Raji (cell line): ENCODE data around the gene ROBO2.

Experiments
- POLR2A ChIP-seq: IDR thresholded peaks from 2 replicates; pipeline ENCODE4 v1.6.1; 2011; ENCODE audit warnings: low read depth, low read length, control low read depth; ENCODE audit not compliant: insufficient read depth

Gene ROBO2

GRCh38 chr3:77526573-77527113 lies 486.7 kb downstream of the ROBO2 start:
- TF ChIP-seq POLR2A = no peak

GRCh38 chr3:77529522-77529921 lies 489.6 kb downstream of the ROBO2 start:
- no peak for TF ChIP-seq POLR2A

DNA sequence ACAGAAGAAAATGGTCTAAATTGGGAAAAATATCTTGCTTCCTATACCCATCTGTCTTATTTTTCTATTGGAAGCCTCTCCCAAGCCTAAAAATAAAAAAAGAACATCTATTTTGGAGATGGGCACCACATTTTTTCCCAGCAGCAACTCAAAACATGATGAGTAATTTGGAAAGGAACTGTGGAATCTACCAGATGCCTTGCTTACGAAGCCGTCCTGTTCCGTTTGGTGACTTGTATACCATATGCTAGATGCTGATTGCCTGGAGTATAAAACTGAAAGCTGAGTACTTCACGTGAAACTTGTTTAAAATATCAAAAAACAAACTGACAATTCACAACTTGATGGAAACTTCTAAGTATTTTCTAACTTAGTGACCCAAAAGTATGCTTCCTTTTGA lies 491.0 kb downstream of the ROBO2 start:
- TF ChIP-seq POLR2A = no peak

GRCh38 chr3:77535116-77535515 lies 495.2 kb downstream of the ROBO2 start:
- TF ChIP-seq POLR2A = no peak

- TF ChIP-seq POLR2A = no peak
These were observed 496.3 kb downstream of the ROBO2 start for GRCh38 chr3:77536038-77536775.

GRCh38 chr3:77539014-77539413 lies 499.1 kb downstream of the ROBO2 start:
- TF ChIP-seq POLR2A = no peak

GRCh38 chr3:77539677-77540076 lies 499.8 kb downstream of the ROBO2 start:
- TF ChIP-seq POLR2A = no peak

GRCh38 chr3:77541203-77541922 lies 501.5 kb downstream of the ROBO2 start:
- no peak for TF ChIP-seq POLR2A

GRCh38 chr3:77546246-77546645 lies 506.3 kb downstream of the ROBO2 start:
- TF ChIP-seq POLR2A = no peak

- no peak for TF ChIP-seq POLR2A
These were observed 509.1 kb downstream of the ROBO2 start for GRCh38 chr3:77549034-77549433.

GRCh38 chr3:77553240-77553639 lies 513.3 kb downstream of the ROBO2 start:
- no peak for TF ChIP-seq POLR2A

DNA sequence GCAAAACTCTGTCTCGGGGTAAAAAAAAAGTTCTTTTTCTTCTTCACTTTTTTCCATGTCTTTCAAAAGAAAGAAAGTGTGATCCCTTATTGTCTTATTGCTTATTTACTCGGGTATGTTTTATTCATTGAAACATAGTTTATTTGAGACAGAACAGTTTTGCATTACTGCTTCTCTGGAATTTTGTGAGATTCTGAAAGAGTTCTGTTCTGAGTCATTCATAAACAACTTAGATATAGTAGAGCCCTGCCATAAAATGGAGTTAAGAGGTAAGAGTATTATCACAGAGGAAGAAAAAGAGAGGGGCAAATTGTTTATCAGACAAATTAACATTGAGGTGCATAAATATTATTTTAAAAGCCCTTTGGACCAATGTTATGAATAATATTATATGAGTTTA lies 522.2 kb downstream of the ROBO2 start:
- no peak for TF ChIP-seq POLR2A

DNA sequence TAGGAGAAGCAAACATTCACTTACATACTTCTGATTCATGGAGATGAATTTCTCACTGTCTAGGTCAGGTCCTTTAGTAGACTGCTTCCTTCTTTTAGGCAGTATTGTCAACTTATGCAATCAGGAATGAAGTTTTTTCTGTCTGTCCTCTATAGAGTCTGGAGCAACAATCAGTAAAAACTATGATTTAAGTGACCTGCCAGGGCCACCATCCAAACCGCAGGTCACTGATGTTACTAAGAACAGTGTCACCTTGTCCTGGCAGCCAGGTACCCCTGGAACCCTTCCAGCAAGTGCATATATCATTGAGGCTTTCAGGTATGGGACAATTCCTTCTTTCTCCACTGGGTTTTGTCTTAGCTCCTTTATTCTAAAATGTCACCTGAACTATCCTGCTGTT lies 523.1 kb downstream of the ROBO2 start:
- no peak for TF ChIP-seq POLR2A

DNA sequence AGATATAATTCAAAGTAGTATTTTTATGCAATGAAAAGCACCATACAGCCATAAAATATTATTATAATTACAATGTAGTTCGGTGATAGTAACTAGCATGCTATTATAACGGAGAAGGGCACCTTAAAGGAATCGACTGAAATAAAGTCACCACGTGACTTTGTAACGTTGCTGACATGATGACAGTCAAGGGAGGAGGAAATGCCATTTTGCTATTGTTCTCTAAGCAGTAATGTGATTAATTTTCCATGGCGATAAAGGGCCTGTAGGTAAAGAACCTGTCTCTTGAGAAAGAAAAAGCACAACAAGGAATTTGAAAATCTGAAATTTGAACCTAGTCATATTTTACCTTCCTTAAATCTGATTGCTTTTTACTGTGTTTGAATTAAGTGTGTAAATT lies 526.2 kb downstream of the ROBO2 start:
- TF ChIP-seq POLR2A = no peak

DNA sequence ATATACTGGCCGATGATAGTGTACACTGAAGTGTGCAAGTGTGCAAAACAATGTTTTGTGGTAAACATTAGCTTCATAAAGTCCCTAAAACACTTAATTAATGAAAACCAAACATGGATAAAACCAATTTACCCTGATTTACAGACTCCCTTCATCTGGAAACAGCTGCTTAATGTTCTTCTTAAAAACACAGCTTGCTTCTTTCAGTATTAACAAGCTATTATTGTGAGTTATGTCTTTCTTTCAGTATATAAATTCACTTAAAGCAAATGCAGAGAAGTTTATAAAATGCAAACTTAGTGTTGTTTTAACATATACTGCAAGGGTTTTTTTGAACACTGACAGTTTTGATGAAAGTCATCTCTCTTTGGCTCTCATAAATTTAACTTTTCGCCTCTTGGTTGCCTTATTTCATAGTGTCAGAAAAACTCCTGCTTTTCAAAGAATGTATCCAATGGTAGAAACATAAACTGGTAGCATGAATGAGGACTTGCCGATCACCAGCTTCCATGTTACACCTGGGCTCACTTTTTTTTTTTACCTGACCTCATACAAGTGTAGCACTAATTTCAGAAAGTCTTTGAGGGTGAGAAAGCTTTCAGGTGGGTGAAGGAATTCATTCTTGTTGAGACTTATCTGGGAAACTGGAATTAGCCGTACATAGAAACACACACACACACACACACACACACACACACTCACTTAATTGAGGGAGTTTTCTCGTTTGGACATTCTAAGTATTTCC lies 532.2 kb downstream of the ROBO2 start:
- no peak for TF ChIP-seq POLR2A

DNA sequence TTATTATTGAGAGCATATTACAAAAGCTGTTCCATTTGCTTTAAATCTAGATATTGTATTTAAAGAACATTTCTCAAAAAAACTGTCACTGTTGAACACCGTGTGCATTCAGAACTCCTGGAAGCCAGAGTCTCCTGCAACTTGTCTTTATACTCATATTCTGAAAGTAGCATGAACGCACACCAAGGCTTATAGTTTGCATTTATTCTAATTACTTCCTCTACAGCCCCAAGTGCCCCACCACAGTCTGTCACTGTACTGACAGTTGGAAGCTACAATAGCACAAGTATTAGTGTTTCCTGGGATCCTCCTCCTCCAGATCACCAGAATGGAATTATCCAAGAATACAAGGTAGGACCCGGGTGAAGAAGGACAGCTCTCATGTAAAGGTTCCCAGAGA lies 537.4 kb downstream of the ROBO2 start:
- no peak for TF ChIP-seq POLR2A
